ES-I3 (cell line): ENCODE data around the gene TMEM18.
"Not testable (repeated sequence)": the region's sequence is repeated elsewhere in the genome, so short reads cannot be mapped to it uniquely, and the experiment has no call there.

Experiments used
- H3K36me3 ChIP-seq: 2 replicates; pipeline ENCODE4 v1.6.1; 2013; ENCODE audit warnings: mild to moderate bottlenecking, low read length, control low read depth, moderate library complexity; ENCODE audit not compliant: insufficient read depth
- H3K4me1 ChIP-seq: 2 replicates; pipeline ENCODE4 v1.6.1; 2013; ENCODE audit warnings: mild to moderate bottlenecking, control low read depth, low read length; ENCODE audit not compliant: insufficient read depth
- H3K9ac ChIP-seq: 2 replicates; pipeline ENCODE4 v1.6.1; 2013; ENCODE audit warnings: low read depth, mild to moderate bottlenecking, low read length, moderate library complexity
- H3K9me3 ChIP-seq: 2 replicates; pipeline ENCODE4 v1.6.1; 2013; ENCODE audit warnings: mild to moderate bottlenecking, low read length, moderate library complexity; ENCODE audit not compliant: control insufficient read depth, insufficient read depth

TMEM18 gene

DNA sequence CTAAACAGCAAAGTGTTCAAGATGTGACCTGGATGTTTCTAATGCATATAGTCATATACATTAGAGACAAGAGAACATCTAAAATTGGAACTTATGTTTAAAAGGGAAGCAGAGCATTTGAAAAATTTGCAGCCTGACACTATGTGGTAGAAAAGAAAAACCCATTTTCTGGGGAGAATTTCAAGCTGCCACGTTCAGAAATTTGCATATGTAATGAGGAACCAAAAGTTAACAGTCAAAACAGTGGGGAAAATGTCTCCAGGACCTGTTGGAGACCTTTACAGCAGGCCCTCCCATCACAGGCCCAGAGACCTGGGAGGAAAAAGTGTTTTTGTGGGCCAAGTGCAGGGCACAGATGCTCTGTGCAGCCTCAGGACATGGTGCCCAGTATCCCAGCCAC lies 8.2 kb upstream of the TMEM18 start:
- H3K9me3 ChIP-seq: peaks cover 12% of the 10 kb centered on the region
- no peaks in the 10 kb centered on the region for H3K4me1 ChIP-seq
- no peaks in the 10 kb centered on the region for H3K36me3 ChIP-seq
- no peak overlapping the region for H3K9ac ChIP-seq

DNA sequence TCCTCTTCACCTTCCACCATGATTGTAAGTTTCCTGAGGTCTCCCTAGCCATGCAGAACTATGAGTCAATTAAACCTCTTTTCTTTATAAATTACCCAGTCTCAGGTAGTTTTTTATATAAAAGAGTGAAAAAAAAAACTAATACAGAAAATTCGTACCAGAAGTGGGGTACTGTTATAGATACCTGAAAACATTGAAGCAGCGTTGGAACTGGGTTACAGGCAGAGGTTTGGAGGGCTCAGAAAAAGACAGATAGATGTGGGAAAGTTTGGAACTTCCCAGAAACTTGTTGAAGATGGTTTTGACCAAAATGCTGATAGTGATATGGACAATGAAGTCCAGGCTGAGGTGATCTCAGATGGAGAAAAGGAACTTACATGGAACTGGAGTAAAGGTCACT lies 7.7 kb upstream of the TMEM18 start:
- H3K9me3 ChIP-seq: peaks cover 12% of the 10 kb centered on the region
- not testable (repeated sequence) for H3K4me1 ChIP-seq, H3K9ac ChIP-seq, H3K36me3 ChIP-seq

DNA sequence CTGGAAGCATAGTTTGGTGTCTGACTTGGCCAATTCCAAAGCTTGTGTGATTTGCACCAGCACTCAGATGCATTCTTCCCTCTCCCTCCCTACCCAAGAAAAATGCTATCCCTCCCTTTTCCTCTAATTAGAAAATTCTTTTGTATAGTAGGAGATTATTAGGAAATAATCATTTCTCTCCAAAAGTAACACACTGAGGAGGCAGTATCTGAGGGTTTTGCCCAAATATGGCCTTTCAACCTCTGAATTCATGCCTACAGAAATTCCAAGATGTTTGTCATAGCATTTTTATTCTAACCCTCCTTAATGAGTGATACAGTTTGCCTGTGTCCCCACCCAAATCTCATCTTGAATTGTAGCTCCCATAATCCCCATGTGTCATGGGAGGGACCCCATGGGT lies 5.0 kb upstream of the TMEM18 start:
- no peak overlapping the region for H3K9ac ChIP-seq
- H3K36me3 ChIP-seq: no peaks in the 10 kb centered on the region
- peaks cover 12% of the 10 kb centered on the region for H3K9me3 ChIP-seq
- no peaks in the 10 kb centered on the region for H3K4me1 ChIP-seq

DNA sequence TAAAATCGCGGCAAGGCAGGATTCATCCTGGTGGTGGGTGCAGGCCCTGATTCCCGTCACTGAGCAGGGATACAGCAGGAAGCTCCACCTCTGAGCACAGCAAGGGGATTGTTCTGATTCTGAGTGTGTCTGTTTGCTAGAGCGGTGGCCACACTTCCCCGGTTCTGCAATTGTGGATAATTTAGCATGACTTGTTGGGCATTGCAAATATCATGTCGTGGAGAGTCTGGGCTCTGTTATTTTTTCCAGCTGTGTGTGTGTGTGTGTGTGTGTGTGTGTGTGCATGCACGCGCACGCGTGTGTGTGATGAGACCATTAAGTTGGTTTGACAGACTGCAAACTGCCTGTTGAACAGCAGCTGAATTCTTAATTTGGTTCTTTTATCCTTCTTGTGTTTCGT lies 4.1 kb upstream of the TMEM18 start:
- no peaks in the 10 kb centered on the region for H3K4me1 ChIP-seq
- H3K36me3 ChIP-seq: no peaks in the 10 kb centered on the region
- no peak overlapping the region for H3K9ac ChIP-seq
- peaks cover 12% of the 10 kb centered on the region for H3K9me3 ChIP-seq

DNA sequence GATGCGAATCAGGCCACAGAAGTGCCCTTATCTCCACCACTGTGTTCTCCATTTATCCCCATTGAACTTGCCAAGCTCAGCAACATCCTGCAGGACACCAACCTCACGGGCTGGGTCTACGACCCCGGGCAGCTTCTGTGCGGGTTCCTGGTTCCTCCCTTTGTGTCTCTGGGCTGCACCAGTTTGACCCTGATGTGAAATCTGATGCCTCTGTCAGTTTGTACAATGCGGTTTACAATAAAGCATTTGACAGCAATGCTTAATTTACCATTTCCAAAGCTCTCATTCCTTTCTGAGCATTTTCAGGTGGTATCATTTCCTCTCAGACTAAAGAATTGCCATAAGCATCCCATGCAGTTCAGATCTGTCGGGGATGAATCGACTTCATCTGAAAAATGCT lies 3.3 kb upstream of the TMEM18 start:
- Histone ChIP-seq H3K4me1 (peaks cover 5% of the 10 kb centered on the region; the same call in 1 of the 2 replicates), H3K36me3 (no peaks in the 10 kb centered on the region), H3K9me3 (peaks cover 12% of the 10 kb centered on the region), H3K9ac (no peak overlapping the region)

DNA sequence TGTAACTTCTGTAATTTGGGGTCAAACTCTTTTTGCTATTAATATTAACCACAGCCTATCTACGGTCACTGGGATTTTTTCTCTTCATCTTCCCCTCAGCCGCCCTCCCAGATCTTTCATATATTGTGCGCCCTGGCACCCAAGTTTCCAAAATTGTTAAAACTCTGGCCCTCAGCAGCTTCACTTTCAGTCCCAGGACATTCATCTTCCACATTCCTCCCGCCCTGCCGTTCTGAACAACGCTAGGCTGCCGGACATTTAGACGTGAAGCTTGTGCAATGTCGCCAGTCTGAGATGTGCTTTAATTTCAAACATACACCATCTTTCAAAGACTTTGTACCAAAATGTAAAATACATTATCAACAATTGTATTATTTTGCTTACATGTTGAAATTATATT lies 1.8 kb upstream of the TMEM18 start:
- Histone ChIP-seq H3K9ac (no peak overlapping the region), H3K4me1 (peaks cover 11% of the 10 kb centered on the region; the same call in 1 of the 2 replicates), H3K9me3 (peaks cover 4% of the 10 kb centered on the region), H3K36me3 (no peaks in the 10 kb centered on the region)

DNA sequence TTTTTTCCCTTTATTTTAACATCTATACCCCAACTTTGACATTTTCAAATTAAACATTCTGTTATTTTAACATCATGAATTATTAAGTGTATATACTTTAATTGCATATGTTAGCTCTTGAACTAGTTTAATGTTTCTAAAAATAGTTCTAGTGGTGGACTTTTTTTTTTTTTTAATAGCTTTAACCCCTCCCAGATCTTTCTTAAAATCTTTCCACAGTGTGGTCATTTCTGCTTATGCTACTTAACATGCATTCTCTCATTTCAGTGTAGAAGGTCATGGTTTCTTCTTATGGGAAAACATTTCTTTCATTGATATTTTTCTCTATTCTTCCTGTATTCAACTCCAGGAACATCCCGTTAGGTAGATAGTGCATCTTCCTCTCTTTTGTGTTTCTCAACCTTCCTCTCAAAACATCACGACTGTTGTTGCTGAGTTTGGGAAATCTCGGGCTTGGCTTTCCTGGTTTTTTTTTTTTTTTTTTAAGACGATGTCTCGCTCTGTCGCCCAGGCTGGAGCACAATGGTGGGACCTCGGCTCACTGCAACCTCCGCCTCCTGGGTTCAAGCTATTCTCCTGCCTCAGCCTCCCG lies 849 bp upstream of the TMEM18 start:
- peak overlapping the region; percentile 99 for H3K9ac ChIP-seq
- no peaks in the 10 kb centered on the region for H3K36me3 ChIP-seq
- H3K9me3 ChIP-seq: no peaks in the 10 kb centered on the region
- peaks cover 15% of the 10 kb centered on the region; the same call in 1 of the 2 replicates for H3K4me1 ChIP-seq

DNA sequence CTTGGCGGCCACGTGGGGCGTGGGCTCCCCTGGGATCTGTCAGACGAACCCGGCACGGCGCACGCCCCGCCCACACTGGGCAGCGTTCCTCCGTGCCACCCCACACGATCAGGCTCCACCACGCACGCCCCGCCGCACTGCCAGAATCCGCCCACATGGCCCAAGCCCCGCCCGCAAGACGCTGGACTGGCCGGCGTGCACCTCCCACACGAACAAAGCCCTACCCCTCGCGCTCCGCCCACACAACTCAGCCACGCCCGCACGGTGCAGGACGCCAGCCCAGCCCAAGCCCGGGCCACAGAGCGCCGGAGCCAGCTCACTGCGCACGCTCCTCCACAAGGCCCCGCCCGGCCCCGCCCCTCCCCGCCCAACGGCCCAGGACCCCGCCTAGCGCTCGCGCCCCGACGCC lies 555 bp downstream of the TMEM18 start:
- Histone ChIP-seq H3K9me3 (no peaks in the 10 kb centered on the region), H3K4me1 (peaks cover 16% of the 10 kb centered on the region; the same call in 1 of the 2 replicates), H3K9ac (peak overlapping the region; percentile 69; the same call in 1 of the 2 replicates), H3K36me3 (no peaks in the 10 kb centered on the region)

DNA sequence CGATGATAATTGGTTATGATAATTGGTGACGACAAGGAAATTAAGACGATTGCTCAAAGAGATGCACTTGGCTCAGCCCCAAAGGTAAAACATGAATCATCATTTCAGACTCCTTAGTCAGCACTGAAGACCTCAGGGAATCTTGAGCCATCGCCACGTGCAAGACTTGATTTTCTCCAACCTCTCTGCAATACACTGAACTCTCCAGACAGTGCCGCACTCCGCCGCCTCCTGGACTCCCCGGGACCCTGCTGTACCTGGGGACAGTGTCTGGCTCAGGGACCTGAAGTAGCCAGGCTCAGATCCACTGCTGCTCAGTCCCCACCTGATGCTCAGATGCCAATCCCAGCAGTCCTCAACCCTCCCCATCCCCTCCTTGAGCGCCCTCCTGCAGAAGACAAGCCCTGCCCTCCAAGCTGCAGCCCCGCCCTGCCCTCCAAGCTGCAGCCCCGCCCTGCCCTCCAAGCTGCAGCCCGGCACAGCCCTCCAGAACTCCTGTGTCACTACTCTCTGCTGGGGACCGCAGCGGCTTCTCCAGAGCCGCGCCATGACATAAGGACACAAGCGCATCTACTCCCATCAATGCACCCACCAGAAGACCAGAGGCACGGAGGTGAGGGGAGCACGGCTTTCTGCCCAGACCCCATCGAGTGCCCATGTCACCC lies 1.1 kb downstream of the TMEM18 start:
- no peaks in the 10 kb centered on the region for H3K9me3 ChIP-seq
- H3K36me3 ChIP-seq: no peaks in the 10 kb centered on the region
- H3K9ac ChIP-seq: peak overlapping the region; percentile 69; the same call in 1 of the 2 replicates
- H3K4me1 ChIP-seq: peaks cover 16% of the 10 kb centered on the region; the same call in 1 of the 2 replicates

DNA sequence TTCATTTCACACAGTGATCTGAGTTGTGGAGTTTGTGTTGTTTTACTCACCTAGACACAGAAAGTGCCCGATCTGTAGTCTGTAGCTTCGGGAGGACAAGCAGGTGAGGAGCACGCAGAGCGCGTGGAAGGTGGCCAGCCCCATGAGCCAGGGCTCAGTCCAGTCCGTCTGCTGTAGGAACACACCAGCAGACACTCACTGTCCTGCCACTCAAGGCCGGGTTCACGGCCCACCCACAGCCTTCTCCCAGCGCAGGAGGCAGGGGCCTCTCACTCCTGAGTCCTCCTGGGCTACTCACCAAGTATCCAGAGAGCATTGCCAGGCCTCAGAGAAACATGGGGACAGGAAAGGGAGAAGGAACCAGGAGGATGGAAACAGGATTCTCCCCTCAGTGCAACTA lies 1.7 kb downstream of the TMEM18 start:
- H3K36me3 ChIP-seq: no peaks in the 10 kb centered on the region
- peaks cover 16% of the 10 kb centered on the region; the same call in 1 of the 2 replicates for H3K4me1 ChIP-seq
- H3K9ac ChIP-seq: 0 out of 2 replicates have a peak overlapping the region, but pooled peaks have one; percentile 69
- H3K9me3 ChIP-seq: no peaks in the 10 kb centered on the region

DNA sequence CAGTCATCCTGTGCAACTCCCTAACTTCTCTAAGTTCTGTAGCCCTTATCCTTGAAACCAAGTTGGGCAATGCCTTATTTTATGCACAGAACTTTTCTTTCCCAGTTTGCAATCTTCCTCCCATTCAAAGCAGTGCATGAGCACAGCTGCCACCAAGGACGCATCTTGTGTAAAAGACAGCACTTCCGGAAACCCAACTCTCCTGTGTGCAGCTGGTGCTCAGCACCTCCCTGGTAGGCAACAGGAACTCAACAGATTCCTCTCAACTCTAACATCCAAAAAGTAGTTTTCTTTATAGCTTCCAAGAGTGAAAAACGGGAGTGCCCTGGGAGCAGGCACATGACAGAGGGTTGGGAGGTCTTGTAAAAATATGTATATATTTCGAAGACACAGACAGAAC lies 2.2 kb downstream of the TMEM18 start:
- Histone ChIP-seq H3K9me3 (no peaks in the 10 kb centered on the region), H3K9ac (no peak overlapping the region), H3K36me3 (no peaks in the 10 kb centered on the region), H3K4me1 (peaks cover 16% of the 10 kb centered on the region; the same call in 1 of the 2 replicates)

DNA sequence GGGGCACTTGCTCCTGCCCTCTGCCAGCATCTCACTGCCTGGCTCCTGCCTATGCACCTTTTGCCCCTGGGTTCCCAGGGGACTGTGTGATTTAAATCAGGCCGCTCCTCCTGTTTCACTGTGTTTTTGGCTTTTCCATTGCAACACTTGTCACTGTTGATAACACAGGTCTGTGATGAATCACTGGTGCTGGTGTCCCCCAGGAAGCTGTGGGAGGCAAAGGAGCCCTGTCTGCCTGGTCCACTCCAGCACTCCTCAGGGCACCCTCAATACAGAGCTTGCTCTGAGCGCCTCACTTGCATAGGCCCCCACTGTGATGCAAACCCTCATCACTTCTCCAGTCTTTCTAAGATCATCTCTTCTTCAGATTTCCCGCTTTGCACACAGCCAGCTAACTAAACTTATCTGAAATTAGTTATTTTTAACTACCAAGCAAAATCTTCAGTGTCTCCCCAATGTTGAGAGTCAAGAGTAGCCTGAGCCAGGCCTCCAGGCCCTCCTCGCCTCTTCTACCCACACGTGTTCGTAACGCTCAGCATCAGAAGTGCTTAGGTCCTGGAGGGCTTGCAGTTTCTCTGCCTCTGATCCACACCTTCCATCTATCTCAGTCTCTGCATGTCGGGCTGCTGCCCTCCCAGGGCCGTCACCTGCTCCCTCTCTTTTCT lies 2.8 kb downstream of the TMEM18 start:
- peaks cover 16% of the 10 kb centered on the region; the same call in 1 of the 2 replicates for H3K4me1 ChIP-seq
- no peaks in the 10 kb centered on the region for H3K9me3 ChIP-seq
- no peak overlapping the region for H3K9ac ChIP-seq
- H3K36me3 ChIP-seq: no peaks in the 10 kb centered on the region; the same call in 1 of the 2 replicates

DNA sequence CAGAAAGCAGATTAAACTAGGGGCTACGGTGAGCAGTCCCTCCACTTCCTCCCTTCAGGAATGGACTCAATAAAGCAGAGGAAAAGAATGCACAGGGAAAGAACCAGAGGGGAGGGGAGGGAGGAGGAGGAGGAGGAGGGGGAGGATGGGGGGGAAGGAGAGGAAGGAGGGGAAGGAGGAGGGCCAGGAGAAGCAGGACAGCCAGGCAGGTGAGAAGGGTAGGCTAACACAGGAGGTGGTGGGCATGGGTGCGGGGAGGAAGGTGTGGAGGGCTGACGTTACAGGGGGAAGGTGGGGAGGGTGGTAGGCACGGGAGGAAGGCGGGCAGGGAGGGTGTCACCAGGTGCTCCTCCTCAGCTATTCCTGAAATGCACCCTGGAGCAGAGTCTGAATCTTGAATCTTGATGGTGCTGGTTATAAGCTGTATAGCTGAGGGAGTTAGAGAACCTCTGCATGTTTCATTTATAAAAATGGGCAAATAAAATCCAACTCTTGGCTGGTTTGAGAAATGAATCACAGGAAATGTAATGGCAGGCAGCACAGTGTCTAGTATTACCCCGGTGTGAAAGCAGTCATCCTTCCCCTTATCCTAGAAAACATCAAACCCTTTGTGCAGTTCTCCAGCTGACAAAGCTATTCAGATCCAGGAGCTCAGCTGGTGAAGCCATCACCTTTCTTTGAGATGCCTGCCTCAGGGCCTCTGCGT lies 3.4 kb downstream of the TMEM18 start:
- H3K36me3 ChIP-seq: peaks cover 3% of the 10 kb centered on the region; the same call in 1 of the 2 replicates
- H3K9ac ChIP-seq: no peak overlapping the region

DNA sequence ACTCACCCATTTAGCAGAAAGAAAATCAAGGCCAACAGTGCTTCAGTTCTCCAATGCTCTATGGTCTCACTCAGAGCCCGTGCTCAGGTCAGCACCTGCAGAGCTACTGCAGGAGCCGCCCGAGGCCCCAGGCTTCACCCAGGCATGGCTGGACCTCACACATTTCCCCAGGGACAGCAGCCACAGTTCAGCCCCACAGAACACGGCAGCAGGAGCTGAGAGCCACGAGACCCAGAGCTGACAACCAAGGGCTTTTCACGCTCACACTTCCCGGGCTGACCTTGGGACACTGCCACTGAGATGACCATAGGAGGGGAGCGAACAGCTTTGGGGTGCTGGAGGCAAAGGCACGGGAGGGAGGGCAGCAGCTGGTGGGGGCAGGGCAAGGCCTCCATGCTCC lies 4.2 kb downstream of the TMEM18 start:
- Histone ChIP-seq H3K4me1 (peaks cover 16% of the 10 kb centered on the region; the same call in 1 of the 2 replicates), H3K9ac (no peak overlapping the region), H3K36me3 (peaks cover 3% of the 10 kb centered on the region; the same call in 1 of the 2 replicates)

More for the DNA sequence above, 3.4 kb downstream of the TMEM18 start:
- H3K9me3 ChIP-seq: no peaks in the 10 kb centered on the region
- peaks cover 16% of the 10 kb centered on the region; the same call in 1 of the 2 replicates for H3K4me1 ChIP-seq

More for the DNA sequence above, 4.2 kb downstream of the TMEM18 start:
- H3K9me3 ChIP-seq: no peaks in the 10 kb centered on the region
